GM10248 (cell line): ENCODE results near the gene EHD4.

Source experiments
- CTCF ChIA-PET: fragments of 300-600 bp; sonication (Branson Sonifier 250); formaldehyde crosslinking; extraction: SDS; loops from one replicate; lab custom pipeline; 2021; ENCODE audit warnings: antibody characterized with exemption; lab: Yijun Ruan, JAX
- POLR2A ChIA-PET: fragments of 350-650 bp; sonication (Branson Sonifier 250); formaldehyde crosslinking; extraction: SDS; loops from one replicate; lab custom pipeline; 2020; ENCODE audit warnings: antibody characterized with exemption; lab: Yijun Ruan, JAX
- DNase-seq: peaks from one replicate; pipeline ENCODE4 v3.0.0; 2012; ENCODE audit errors: extremely low spot score
- TF ChIP-seq, protein P1 (sequence below): IDR thresholded peaks from 2 replicates; pipeline ENCODE4 v1.5.1; 2012; ENCODE audit warnings: mild to moderate bottlenecking, low read depth; ENCODE audit errors: extremely low read depth, missing control alignments, control extremely low read depth

EHD4 gene

DNA sequence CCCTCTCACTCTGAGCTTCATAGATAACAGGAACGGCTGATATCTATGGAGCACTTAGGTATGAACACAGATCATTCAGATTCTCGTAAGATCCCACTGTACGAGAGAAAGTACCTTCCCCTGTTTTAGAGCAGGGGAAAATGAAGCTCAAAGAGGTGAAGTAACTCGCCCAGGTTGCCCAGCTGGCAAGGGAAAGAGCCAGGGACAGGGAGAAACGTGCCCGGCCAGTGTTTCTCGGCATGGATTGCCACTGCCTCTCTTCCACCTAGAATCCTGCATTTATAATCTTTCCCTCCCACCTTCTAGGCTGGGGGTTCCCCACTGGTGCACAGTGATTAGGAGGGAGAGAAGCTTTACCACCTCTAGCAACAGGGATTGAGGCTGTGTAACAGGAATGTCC, 39.0 kb downstream of the EHD4 start:
- CTCF ChIA-PET: interaction anchor here (1.0 to 1.6 kb wide), 5 partner anchors 11 to 160 kb away, joined by 3 to 5 read pairs (median 4); no protein-coding TSS in a partner anchor
- POLR2A ChIA-PET: no interaction called here
- no peak for DNase-seq
- TF ChIP-seq, protein P1, sequence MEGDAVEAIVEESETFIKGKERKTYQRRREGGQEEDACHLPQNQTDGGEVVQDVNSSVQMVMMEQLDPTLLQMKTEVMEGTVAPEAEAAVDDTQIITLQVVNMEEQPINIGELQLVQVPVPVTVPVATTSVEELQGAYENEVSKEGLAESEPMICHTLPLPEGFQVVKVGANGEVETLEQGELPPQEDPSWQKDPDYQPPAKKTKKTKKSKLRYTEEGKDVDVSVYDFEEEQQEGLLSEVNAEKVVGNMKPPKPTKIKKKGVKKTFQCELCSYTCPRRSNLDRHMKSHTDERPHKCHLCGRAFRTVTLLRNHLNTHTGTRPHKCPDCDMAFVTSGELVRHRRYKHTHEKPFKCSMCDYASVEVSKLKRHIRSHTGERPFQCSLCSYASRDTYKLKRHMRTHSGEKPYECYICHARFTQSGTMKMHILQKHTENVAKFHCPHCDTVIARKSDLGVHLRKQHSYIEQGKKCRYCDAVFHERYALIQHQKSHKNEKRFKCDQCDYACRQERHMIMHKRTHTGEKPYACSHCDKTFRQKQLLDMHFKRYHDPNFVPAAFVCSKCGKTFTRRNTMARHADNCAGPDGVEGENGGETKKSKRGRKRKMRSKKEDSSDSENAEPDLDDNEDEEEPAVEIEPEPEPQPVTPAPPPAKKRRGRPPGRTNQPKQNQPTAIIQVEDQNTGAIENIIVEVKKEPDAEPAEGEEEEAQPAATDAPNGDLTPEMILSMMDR: no peak

DNA sequence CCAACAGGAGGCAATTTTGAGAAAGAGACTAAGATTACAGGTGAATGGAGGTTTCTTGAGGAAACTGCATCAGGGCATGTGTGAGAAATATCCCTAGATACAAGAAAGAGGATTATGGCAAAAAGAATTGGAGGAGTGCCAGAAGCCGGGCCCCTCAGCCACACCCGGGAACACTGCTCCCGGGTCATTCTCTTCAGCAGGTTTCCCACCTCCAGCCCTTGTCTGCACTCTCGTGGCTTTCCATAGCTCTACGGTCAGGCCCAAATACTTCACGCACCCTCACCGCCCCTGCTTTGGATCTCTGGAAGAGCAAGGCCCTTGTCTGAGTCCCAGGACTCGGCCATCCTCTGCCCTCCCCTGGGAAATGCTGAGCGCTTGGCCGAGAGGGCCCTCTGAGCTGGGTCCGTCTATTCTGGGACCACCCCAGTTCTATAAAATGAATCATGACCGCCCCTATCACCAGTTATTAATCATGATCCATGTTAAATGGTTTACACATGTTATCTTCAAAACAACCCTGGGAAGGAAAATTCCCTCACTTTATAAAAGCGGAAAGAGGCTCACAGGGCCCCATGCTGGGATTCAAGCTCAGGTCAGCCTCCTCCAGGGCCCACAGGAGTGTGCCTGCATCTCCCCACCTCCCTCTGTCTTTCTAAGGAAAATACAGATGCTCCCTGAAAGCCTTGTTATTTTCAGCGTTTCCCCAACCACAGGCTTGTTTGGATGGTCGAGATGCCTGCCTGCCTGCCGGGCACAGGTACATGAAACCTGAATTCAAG, 39.7 kb downstream of the EHD4 start:
- ChIA-PET POLR2A (no interaction called here), CTCF (interaction anchor here (1.0 to 2.1 kb wide), 8 partner anchors 12 to 160 kb away, joined by 3 to 8 read pairs (median 4); no protein-coding TSS in a partner anchor)
- TF ChIP-seq, protein P1: no peak
- DNase-seq: no peak

DNA sequence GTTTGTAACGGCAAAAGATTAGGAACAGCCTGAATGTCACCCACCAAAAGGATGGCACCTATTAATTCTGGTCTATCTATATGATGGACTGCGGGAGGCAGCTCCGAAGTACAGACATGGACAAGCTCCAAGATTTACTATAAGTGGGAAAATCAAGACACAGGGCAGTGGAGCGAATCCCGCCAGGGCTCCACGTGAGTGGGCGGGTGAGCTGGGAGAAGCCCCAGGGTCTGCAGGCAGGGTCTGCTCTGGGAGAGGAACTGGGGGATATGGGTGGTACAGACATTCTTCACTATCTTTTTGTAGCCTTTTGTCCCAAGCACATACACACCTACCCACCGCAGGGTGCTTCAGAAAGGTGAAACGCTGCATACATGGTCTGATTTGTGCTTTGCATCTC, 40.3 kb downstream of the EHD4 start:
- TF ChIP-seq, protein P1: no peak
- POLR2A ChIA-PET: interaction anchor here (0.6 kb wide), 2 partner anchors 39 to 201 kb away, joined by 3 read pairs; no protein-coding TSS in a partner anchor
- DNase-seq: no peak
- CTCF ChIA-PET: interaction anchor here (1.2 to 2.1 kb wide), 5 partner anchors 21 to 125 kb away, joined by 4 to 8 read pairs (median 5); no protein-coding TSS in a partner anchor

DNA sequence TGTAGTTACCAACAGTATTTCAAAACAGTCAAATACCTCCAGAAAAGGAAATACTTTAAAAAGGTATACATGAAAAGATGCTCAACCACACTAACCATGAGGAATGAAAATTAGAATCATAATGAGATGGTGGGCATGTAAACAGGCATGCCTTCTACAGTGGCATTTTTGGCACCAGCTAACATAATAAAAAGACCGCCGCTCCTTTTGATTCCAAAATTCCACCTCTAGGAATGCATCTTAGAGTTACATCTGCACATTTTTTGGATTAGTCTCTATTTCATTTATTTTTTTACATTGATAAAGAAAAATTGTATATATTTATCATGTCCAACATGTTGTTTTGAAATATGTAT, 41.5 kb downstream of the EHD4 start:
- ChIA-PET POLR2A (interaction anchor here (2.8 kb wide), 1 partner anchor 41 kb away, joined by 6 read pairs; the partner anchor contains the start of gene EHD4), CTCF (interaction anchor here (0.9 to 2.1 kb wide), 6 partner anchors 10 to 156 kb away, joined by 3 to 8 read pairs (median 4); partner anchors contain the start of genes EHD4 and MAPKBP1)
- DNase-seq: no peak
- TF ChIP-seq, protein P1: no peak

DNA sequence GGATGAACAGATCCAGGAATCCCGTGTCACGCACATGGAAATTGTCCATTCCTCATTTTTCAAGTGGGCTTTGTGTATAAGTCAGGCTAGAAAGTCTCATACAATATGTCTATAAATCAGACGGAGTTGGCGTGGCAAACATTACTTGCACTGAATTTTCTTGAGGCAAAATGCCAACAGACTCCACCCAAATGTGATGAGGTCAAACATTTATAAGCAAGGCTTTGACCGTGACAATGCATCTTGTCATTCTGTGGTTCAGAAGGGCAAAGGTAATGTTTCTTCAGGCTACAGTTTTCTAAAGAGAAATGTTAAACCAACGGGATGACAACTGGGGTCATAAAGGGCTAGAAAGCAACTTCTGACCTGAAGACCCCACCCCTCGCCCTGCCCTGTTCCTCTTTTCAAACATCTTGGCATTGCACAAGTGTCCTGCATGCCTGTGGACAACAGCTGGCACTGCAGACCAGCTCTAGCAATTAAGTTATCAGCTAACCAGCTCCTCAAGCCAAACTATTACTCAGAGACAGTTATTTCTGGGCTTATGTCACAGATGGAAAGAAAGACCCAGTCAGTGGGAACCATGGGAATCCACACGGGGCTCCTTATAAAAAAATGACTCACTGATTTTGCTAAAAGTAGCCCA, 42.0 kb downstream of the EHD4 start:
- CTCF ChIA-PET: interaction anchor here (0.9 to 2.1 kb wide), 5 partner anchors 10 to 156 kb away, joined by 3 to 8 read pairs (median 4); partner anchors contain the start of genes EHD4 and MAPKBP1
- POLR2A ChIA-PET: interaction anchor here (2.8 kb wide), 1 partner anchor 41 kb away, joined by 6 read pairs; the partner anchor contains the start of gene EHD4
- DNase-seq: no peak
- TF ChIP-seq, protein P1: peak; percentile 16
